Measurements from ENCODE around the gene FMNL2.

DNA sequence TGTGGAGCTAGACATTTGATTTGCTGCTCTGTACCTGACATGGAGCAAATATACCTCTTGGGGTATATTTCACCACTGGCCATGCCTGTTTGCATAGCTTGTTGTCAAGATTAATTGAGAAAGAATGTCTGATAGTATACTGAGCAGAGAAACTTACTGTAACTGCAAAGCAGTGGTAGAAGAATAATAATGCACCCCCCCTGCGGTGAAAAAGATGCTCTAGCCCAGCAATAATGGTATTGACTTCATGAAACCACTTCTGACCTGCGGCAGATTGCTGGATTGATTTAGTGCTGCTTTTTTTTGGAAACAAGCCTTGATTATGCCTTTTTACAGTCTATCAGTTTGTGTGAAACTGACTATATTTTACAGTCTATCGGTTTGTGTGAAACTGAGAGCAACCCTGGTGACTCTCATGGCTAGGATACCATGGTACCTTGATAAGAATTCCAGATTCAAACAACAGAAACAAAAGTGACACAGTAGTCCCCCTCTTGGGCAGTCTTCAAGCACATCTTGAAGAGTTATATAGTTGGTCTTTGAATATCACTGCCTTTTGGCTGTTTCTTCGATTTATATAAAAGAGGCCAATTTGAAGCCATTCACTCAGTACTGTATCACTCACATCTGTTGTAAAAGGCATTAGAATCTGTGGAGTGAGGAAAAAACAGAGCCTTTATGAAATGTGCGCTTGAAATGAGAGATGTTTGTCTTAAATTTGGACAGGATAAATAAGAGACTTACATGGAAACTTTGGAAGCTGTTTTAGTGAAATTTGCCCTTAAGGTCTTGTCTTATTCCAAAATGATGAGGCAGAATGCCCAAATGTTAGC, 102.5 kb downstream of the FMNL2 start:
- TF ChIP-seq EP300 (conservative IDR thresholded peaks at IDR 0.05; ENCODE audit: poor library complexity, severe bottlenecking), result no peak
- TF ChIP-seq, protein P1, sequence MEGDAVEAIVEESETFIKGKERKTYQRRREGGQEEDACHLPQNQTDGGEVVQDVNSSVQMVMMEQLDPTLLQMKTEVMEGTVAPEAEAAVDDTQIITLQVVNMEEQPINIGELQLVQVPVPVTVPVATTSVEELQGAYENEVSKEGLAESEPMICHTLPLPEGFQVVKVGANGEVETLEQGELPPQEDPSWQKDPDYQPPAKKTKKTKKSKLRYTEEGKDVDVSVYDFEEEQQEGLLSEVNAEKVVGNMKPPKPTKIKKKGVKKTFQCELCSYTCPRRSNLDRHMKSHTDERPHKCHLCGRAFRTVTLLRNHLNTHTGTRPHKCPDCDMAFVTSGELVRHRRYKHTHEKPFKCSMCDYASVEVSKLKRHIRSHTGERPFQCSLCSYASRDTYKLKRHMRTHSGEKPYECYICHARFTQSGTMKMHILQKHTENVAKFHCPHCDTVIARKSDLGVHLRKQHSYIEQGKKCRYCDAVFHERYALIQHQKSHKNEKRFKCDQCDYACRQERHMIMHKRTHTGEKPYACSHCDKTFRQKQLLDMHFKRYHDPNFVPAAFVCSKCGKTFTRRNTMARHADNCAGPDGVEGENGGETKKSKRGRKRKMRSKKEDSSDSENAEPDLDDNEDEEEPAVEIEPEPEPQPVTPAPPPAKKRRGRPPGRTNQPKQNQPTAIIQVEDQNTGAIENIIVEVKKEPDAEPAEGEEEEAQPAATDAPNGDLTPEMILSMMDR (IDR thresholded peaks at IDR 0.05; ENCODE audit: poor library complexity, severe bottlenecking), result no peak
- peak; percentile 75 for TF ChIP-seq POLR2AphosphoS5 (IDR thresholded peaks at IDR 0.05)
- TF ChIP-seq RAD21 (conservative IDR thresholded peaks at IDR 0.05), result no peak
- TF ChIP-seq TAF1 (IDR thresholded peaks at IDR 0.05; ENCODE audit: low read depth), result no peak
